ENCODE results near the gene NTRK2.

Gene NTRK2

GRCh38 chr9:84917366-84918070 lies 248.0 kb downstream of the NTRK2 start:
- TF ChIP-seq CREB5 (CRISPR knock-in tag; IDR thresholded peaks at IDR 0.05; ENCODE audit: low read depth), result no peak
- no peak for TF ChIP-seq ARNTL (CRISPR knock-in tag; IDR thresholded peaks at IDR 0.05; ENCODE audit: borderline replicate concordance, low read depth)
- TF ChIP-seq BACH2 (CRISPR knock-in tag; IDR thresholded peaks at IDR 0.05; ENCODE audit: borderline replicate concordance), result no peak
- TF ChIP-seq ZNF8 (CRISPR knock-in tag; IDR thresholded peaks at IDR 0.05), result no peak
- no peak for TF ChIP-seq ZFP30 (CRISPR knock-in tag; IDR thresholded peaks at IDR 0.05)
- no peak for TF ChIP-seq ZC3H10 (CRISPR knock-in tag; IDR thresholded peaks at IDR 0.05)
- no peak for TF ChIP-seq ZNF70 (CRISPR knock-in tag; IDR thresholded peaks at IDR 0.05)
- TF ChIP-seq ZFP3 (CRISPR knock-in tag; IDR thresholded peaks at IDR 0.05), result no peak
- no peak for TF ChIP-seq TOX (CRISPR knock-in tag; IDR thresholded peaks at IDR 0.05; ENCODE audit: borderline replicate concordance)
- ATAC-seq, result no peak

GRCh38 chr9:84919440-84919839 lies 249.9 kb downstream of the NTRK2 start:
- ATAC-seq, result no peak
- no peak for TF ChIP-seq ZFP30 (CRISPR knock-in tag; IDR thresholded peaks at IDR 0.05)
- TF ChIP-seq OSR1 (CRISPR knock-in tag; IDR thresholded peaks at IDR 0.05), result no peak
- no peak for TF ChIP-seq ISL1 (CRISPR knock-in tag; IDR thresholded peaks at IDR 0.05)
- TF ChIP-seq ZNF8 (CRISPR knock-in tag; IDR thresholded peaks at IDR 0.05), result no peak

- ATAC-seq, result no peak
- TF ChIP-seq CSRNP3 (CRISPR knock-in tag; IDR thresholded peaks at IDR 0.05), result no peak
- no peak for TF ChIP-seq ARNTL (CRISPR knock-in tag; IDR thresholded peaks at IDR 0.05; ENCODE audit: borderline replicate concordance, low read depth)
- TF ChIP-seq CSDC2 (CRISPR knock-in tag; IDR thresholded peaks at IDR 0.05), result no peak
- TF ChIP-seq BACH2 (CRISPR knock-in tag; IDR thresholded peaks at IDR 0.05; ENCODE audit: borderline replicate concordance), result no peak
- no peak for TF ChIP-seq ZFP30 (CRISPR knock-in tag; IDR thresholded peaks at IDR 0.05)
- no peak for TF ChIP-seq ZNF8 (CRISPR knock-in tag; IDR thresholded peaks at IDR 0.05)
- no peak for TF ChIP-seq CREB5 (CRISPR knock-in tag; IDR thresholded peaks at IDR 0.05; ENCODE audit: low read depth)
- no peak for TF ChIP-seq SNAI2 (CRISPR knock-in tag; IDR thresholded peaks at IDR 0.05)
- TF ChIP-seq TSHZ2 (CRISPR knock-in tag; IDR thresholded peaks at IDR 0.05), result no peak
- no peak for TF ChIP-seq POU6F1 (CRISPR knock-in tag; IDR thresholded peaks at IDR 0.05; ENCODE audit: borderline replicate concordance, low read depth)
- no peak for TF ChIP-seq ISL1 (CRISPR knock-in tag; IDR thresholded peaks at IDR 0.05)
- TF ChIP-seq OSR1 (CRISPR knock-in tag; IDR thresholded peaks at IDR 0.05), result no peak
- TF ChIP-seq GLIS3 (CRISPR knock-in tag; IDR thresholded peaks at IDR 0.05), result no peak
- no peak for TF ChIP-seq RARB (CRISPR knock-in tag; IDR thresholded peaks at IDR 0.05)
- TF ChIP-seq ZC3H10 (CRISPR knock-in tag; IDR thresholded peaks at IDR 0.05), result no peak
- no peak for TF ChIP-seq ZNF565 (CRISPR knock-in tag; conservative IDR thresholded peaks at IDR 0.05; ENCODE audit: low read depth)
- no peak for TF ChIP-seq ZNF70 (CRISPR knock-in tag; IDR thresholded peaks at IDR 0.05)
- TF ChIP-seq TCF4 (CRISPR knock-in tag; IDR thresholded peaks at IDR 0.05; ENCODE audit: borderline replicate concordance), result no peak
- TF ChIP-seq TOX (CRISPR knock-in tag; IDR thresholded peaks at IDR 0.05; ENCODE audit: borderline replicate concordance), result no peak
These were observed 251.6 kb downstream of the NTRK2 start for GRCh38 chr9:84921175-84921574.
